Measurements from ENCODE around the gene SENP6. TPM values are rescaled to one million over a fixed set of nuclear protein-coding genes. Genes with fewer than 3 reads are reported as not detected.

Gene SENP6
- total RNA-seq, 1 experiment from 2014 or later: 116 TPM

- Mint-ChIP-seq H3K4me1 (no peaks in the 10 kb centered on the region), H3K36me3 (ENCODE audit: insufficient read depth in 1 of 3, low read depth in 3 of 3) (peaks cover 10 to 33% (median 13%) of the 10 kb centered on the region in 3 experiments; a peak in 6 of 7 replicates), H3K27me3 (ENCODE audit: low read depth) (peaks cover 2% of the 10 kb centered on the region; the same call in 1 of the 2 replicates), H3K9me3 (peaks cover 25 to 30% of the 10 kb centered on the region in 2 experiments), H3K27ac (no peak overlapping the region), H3K4me3 (no peak overlapping the region)
- WGBS (ENCODE audit: extremely low coverage, insufficient read length, low lambda C conversion rate): no CpG with 5 or more reads among the region's 2 CpGs
- Histone ChIP-seq H2BK15ac (ENCODE audit: low read depth, low read length) (no peak overlapping the region), H3K27ac (ENCODE audit: insufficient read length, low read depth, low read length) (no peak overlapping the region), H2AK5ac (ENCODE audit: insufficient read length, low read length) (no peak overlapping the region), H4K8ac (replicated peaks; ENCODE audit: insufficient read length, low read depth, low read length) (no peak overlapping the region), H3K14ac (ENCODE audit: insufficient read depth, low read length) (no peak overlapping the region), H3K23ac (ENCODE audit: insufficient read length, low read depth, low read length) (no peak overlapping the region), H3K79me2 (ENCODE audit: insufficient read depth, low read length) (no peaks in the 10 kb centered on the region), H2BK20ac (ENCODE audit: low read depth, low read length, poor library complexity, severe bottlenecking) (no peak overlapping the region), H2BK5ac (ENCODE audit: insufficient read length, low read length) (no peak overlapping the region), H4K91ac (ENCODE audit: insufficient read length, low read depth, low read length) (no peak overlapping the region), H2AFZ (ENCODE audit: low read length) (no peak overlapping the region), H3T11ph (ENCODE audit: low read length) (no peak overlapping the region), H4K5ac (ENCODE audit: insufficient read length, low read depth, low read length) (no peak overlapping the region), H2BK120ac (ENCODE audit: low read depth, low read length, poor library complexity, severe bottlenecking) (no peak overlapping the region), H3K18ac (ENCODE audit: insufficient read length, low read depth, low read length) (no peak overlapping the region), H3K4me1 (ENCODE audit: insufficient read depth, low read length) (no peaks in the 10 kb centered on the region), H3K4me2 (ENCODE audit: insufficient read depth, insufficient read length, low read length) (no peak overlapping the region), H2BK12ac (ENCODE audit: insufficient read length, low read depth, low read length) (no peak overlapping the region), H3K56ac (ENCODE audit: insufficient read length, low read depth, low read length) (no peak overlapping the region), H4K20me1 (ENCODE audit: control insufficient read depth, insufficient read depth, insufficient read length) (no peaks in the 10 kb centered on the region), H3K9me3 (ENCODE audit: control insufficient read depth, low read depth, low read length) (peaks cover 7% of the 10 kb centered on the region), H3K23me2 (ENCODE audit: insufficient read length, low read depth, low read length, poor library complexity, severe bottlenecking) (no peaks in the 10 kb centered on the region), H3K4ac (ENCODE audit: low read depth, low read length) (no peak overlapping the region), H3K79me1 (ENCODE audit: insufficient read depth, low read depth, low read length, poor library complexity, severe bottlenecking) (no peaks in the 10 kb centered on the region), H3K27me3 (ENCODE audit: insufficient read depth, low read length) (no peaks in the 10 kb centered on the region), H3K9ac (ENCODE audit: extremely low read depth, insufficient read length, low read length) (no peak overlapping the region)
- TF ChIP-seq CTCF (conservative IDR thresholded peaks at IDR 0.05): no peak
- DNase-seq: no peak
These were observed 35.4 kb upstream of the SENP6 start for GRCh38 chr6:75566137-75566767.

Data from H9 (cell line).